H1 (cell line): ENCODE results near the gene MAPKAPK2. TPM values are rescaled to one million over a fixed set of nuclear protein-coding genes. Genes with fewer than 3 reads are reported as not detected.

Source experiments
- TCF12 ChIP-seq: IDR thresholded peaks from 2 replicates; pipeline ENCODE4 v1.6.1; 2011; ENCODE audit warnings: low read depth, mild to moderate bottlenecking, low read length
- polyA plus RNA-seq, 7 experiments: library from polyadenylated mRNA; depleted of rRNA in 3 of 7; stranded (reverse) in 5 of 7; unstranded in 2 of 7; fragments of >200 nt in 5 of 7; fragments of 200-250 nt in 2 of 7; gene quantifications; 1 replicate in 5 of 7; 2 replicates in 1 of 7; 4 replicates in 1 of 7; pipeline versions ENCODE4 v1.2.1 to v1.2.3, GENCODE V29; 2011 to 2013; ENCODE audit warnings: missing spikeins in 2 of 7, mixed read lengths in 2 of 7
- total RNA-seq: library from RNA; stranded (reverse); fragmentation: NEBNext Ultra II Directional; extraction: Animal tissue kit (Norgen Biotek cat#: 25700); gene quantifications from 2 replicates; pipeline ENCODE4 v1.2.1, GENCODE V29; 2021

Gene MAPKAPK2
- total and polyA plus RNA-seq, 2 of the 8 experiments (the other 6 are each of a cell fraction or from before 2014, with no cell fraction given), result 27.5 to 44.9 TPM

DNA sequence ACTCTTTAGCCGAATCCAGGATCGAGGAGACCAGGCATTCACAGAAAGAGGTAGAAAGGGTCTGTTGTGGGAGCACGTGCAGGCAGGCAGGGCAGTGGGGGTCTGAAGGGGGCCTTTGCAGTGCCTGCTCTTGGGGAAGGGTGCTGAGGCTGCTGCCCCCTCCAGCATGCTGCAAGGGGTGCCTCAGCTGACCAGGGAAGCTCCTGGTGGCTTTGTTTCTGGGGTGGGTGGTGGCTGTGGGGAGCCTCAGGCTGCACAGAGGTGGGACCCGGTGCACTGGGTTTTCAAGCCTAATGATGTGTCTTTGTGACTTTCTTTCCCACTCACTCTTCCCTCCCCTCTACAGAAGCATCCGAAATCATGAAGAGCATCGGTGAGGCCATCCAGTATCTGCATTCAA is 44.3 kb downstream of the MAPKAPK2 start (continued):
- TF ChIP-seq TCF12, result no peak
